Medulla oblongata (tissue), 1 donor: Measurements from ENCODE around the gene HOXA9.

Experiments used
- DNase-seq: peaks from one replicate; pipeline ENCODE4 v3.0.0-alpha.2; 2015; ENCODE audit errors: extremely low spot score

Gene HOXA9

GRCh38 chr7:27176962-27177794 is 11.8 kb upstream of the HOXA9 start:
- no peak for DNase-seq

GRCh38 chr7:27176524-27176845 is 11.1 kb upstream of the HOXA9 start:
- no peak for DNase-seq

GRCh38 chr7:27175626-27176523 is 10.5 kb upstream of the HOXA9 start:
- no peak for DNase-seq

GRCh38 chr7:27174874-27175625 is 9.7 kb upstream of the HOXA9 start:
- no peak for DNase-seq

- no peak for DNase-seq
Measured at GRCh38 chr7:27173956-27174873, 8.9 kb upstream of the HOXA9 start, which contains the start of gene HOXA10. Gene HOXA10 (minus strand): TSS chr7:27174320. CDS start chr7:27174306, 14 bp downstream.

GRCh38 chr7:27173511-27173955 is 8.2 kb upstream of the HOXA9 start:
- DNase-seq = no peak

GRCh38 chr7:27172823-27173510 is 7.6 kb upstream of the HOXA9 start:
- DNase-seq = no peak

- DNase-seq = no peak
Measured at GRCh38 chr7:27172315-27172774, 7.0 kb upstream of the HOXA9 start.

- DNase-seq = no peak
Measured at GRCh38 chr7:27171637-27172314, 6.4 kb upstream of the HOXA9 start.

- DNase-seq = no peak
Measured at GRCh38 chr7:27171325-27171636, 5.9 kb upstream of the HOXA9 start.

GRCh38 chr7:27170426-27171324 is 5.3 kb upstream of the HOXA9 start:
- DNase-seq = no peak

GRCh38 chr7:27169658-27170425 is 4.5 kb upstream of the HOXA9 start:
- no peak for DNase-seq

GRCh38 chr7:27168265-27168947 is 3.1 kb upstream of the HOXA9 start:
- DNase-seq = no peak

- DNase-seq = no peak
Measured at GRCh38 chr7:27167916-27168264, 2.6 kb upstream of the HOXA9 start.

GRCh38 chr7:27166531-27167505 is 1.5 kb upstream of the HOXA9 start:
- no peak for DNase-seq

- DNase-seq = no peak
Measured at GRCh38 chr7:27165996-27166530, 726 bp upstream of the HOXA9 start.
